K562 (cell line): ENCODE data around the gene NKX2-8.

ENCODE experiments used
- HDAC2 ChIP-seq: fragments of 450-650 bp; IDR thresholded peaks from 2 replicates; pipeline ENCODE4 v1.6.1; 2016; ENCODE audit warnings: mild to moderate bottlenecking
- POLR2A ChIP-seq: fragments of 450-650 bp; conservative IDR thresholded peaks from 2 replicates; pipeline ENCODE4 v1.6.1; 2016
- SMARCC2 ChIP-seq: fragments of 450-650 bp; IDR thresholded peaks from 2 replicates; pipeline ENCODE4 v1.6.1; 2017; ENCODE audit warnings: antibody characterized with exemption, moderate library complexity, mild to moderate bottlenecking, low read depth
- ZBTB1 ChIP-seq: sonication (generic); formaldehyde crosslinking; IDR thresholded peaks from 2 replicates; pipeline ENCODE4 v1.8.1; 2023; ENCODE audit warnings: missing genetic modification reagents, low read depth, mild to moderate bottlenecking, borderline replicate concordance
- ZZZ3 ChIP-seq: fragments of 450-650 bp; IDR thresholded peaks from 2 replicates; pipeline ENCODE4 v1.6.1; 2016; ENCODE audit warnings: antibody characterized with exemption, mild to moderate bottlenecking, moderate library complexity
- TF ChIP-seq, protein P1 (sequence below), 3 experiments: IDR thresholded peaks in 2 of 3; conservative IDR thresholded peaks in 1 of 3; 2 replicates each; pipeline ENCODE4 v1.5.1; 2011 to 2012; ENCODE audit warnings: low read length in 3 of 3, mild to moderate bottlenecking in 3 of 3, control low read depth in 2 of 3, improper control_type of control experiment in 1 of 3, inconsistent platforms in 1 of 3, low read depth in 1 of 3, mixed read lengths in 1 of 3, moderate library complexity in 1 of 3; ENCODE audit not compliant: insufficient read depth in 2 of 3
- TF ChIP-seq, protein P2 (sequence below), 2 experiments: fragments of 250-450 bp in 1 of 2; fragments of 450-650 bp in 1 of 2; sonication (Bioruptor Pico) in 1 of 2; IDR thresholded peaks; 2 replicates each; pipeline versions ENCODE4 v1.6.1 to v1.8.0; 2016 to 2021; ENCODE audit warnings: mild to moderate bottlenecking in 2 of 2, moderate library complexity in 2 of 2, missing compliant biosample characterization in 1 of 2, missing genetic modification characterization in 1 of 2

DNA sequence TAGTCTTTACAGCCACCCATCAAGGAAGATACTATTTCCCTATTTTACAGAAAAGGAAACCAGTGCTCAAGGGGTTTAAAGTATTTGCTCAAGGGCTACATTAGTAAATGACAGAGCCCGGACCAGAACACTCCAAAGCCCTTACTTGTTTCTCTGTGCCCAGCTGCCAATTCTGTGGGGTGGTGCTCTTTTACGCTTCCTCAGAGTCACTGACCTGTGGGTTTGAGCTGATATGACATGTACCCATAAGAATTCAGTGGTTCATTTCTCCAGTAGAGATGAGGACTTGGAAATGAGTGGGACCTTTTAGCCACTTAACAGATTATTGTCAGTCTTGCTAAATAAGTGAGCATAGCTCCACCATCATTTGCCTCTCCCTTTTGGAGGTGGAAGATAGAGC lies 37.4 kb upstream of the NKX2-8 start:
- no peak for TF ChIP-seq ZZZ3
- TF ChIP-seq, protein P1, sequence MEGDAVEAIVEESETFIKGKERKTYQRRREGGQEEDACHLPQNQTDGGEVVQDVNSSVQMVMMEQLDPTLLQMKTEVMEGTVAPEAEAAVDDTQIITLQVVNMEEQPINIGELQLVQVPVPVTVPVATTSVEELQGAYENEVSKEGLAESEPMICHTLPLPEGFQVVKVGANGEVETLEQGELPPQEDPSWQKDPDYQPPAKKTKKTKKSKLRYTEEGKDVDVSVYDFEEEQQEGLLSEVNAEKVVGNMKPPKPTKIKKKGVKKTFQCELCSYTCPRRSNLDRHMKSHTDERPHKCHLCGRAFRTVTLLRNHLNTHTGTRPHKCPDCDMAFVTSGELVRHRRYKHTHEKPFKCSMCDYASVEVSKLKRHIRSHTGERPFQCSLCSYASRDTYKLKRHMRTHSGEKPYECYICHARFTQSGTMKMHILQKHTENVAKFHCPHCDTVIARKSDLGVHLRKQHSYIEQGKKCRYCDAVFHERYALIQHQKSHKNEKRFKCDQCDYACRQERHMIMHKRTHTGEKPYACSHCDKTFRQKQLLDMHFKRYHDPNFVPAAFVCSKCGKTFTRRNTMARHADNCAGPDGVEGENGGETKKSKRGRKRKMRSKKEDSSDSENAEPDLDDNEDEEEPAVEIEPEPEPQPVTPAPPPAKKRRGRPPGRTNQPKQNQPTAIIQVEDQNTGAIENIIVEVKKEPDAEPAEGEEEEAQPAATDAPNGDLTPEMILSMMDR (IDR thresholded peaks at IDR 0.05 in 2 of 3, conservative IDR thresholded peaks at IDR 0.05 in 1 of 3; ENCODE audit: insufficient read depth in 2 of 3, low read depth in 1 of 3, low read length in 3 of 3): no peak
- no peak for TF ChIP-seq POLR2A
- no peak for TF ChIP-seq ZBTB1 (CRISPR knock-in tag)
- TF ChIP-seq, protein P2, sequence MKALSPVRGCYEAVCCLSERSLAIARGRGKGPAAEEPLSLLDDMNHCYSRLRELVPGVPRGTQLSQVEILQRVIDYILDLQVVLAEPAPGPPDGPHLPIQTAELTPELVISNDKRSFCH (CRISPR knock-in tag; IDR thresholded peaks at IDR 0.05): no peak
- TF ChIP-seq, protein P2 (tag; IDR thresholded peaks at IDR 0.05): no peak
- no peak for TF ChIP-seq SMARCC2
- TF ChIP-seq HDAC2: no peak
